Fibroblast of lung (primary cell): ENCODE measurements around the gene SYT9.

Source experiments
- CTCF ChIP-seq, 2 donors: IDR thresholded peaks in 1 of 2; conservative IDR thresholded peaks in 1 of 2; 1 replicate in 1 of 2; 2 replicates in 1 of 2; pipeline ENCODE4 v1.5.1; 2011 to 2012; ENCODE audit warnings: low read length in 2 of 2, control low read depth in 1 of 2, inconsistent platforms in 1 of 2, low read depth in 1 of 2, mild to moderate bottlenecking in 1 of 2
- EZH2 ChIP-seq: IDR thresholded peaks from 2 replicates; pipeline ENCODE4 v1.5.1; 2012; ENCODE audit warnings: low read length, control low read depth, mild to moderate bottlenecking; ENCODE audit errors: missing control alignments

GRCh38 chr11:7436146-7436545 is 184.4 kb downstream of the SYT9 start:
- TF ChIP-seq CTCF (conservative IDR thresholded peaks at IDR 0.05 in 1 of 2, IDR thresholded peaks at IDR 0.05 in 1 of 2; ENCODE audit: low read depth in 1 of 2, low read length in 2 of 2) (no peak), EZH2 (no peak)
